ENCODE results near the gene TRIP12. TPM values are rescaled to one million over a fixed set of nuclear protein-coding genes. Genes with fewer than 3 reads are reported as not detected.

TRIP12 gene
- total and polyA plus RNA-seq, 2 experiments from 2014 or later = 21.5 to 133 TPM

GRCh38 chr2:229779650-229780049, 142.2 kb downstream of the TRIP12 start:
- no peak overlapping the region for H3K4me3 Mint-ChIP-seq
- Histone ChIP-seq H3K4me2 (no peak overlapping the region), H3K36me3 (ENCODE audit: insufficient read depth) (no peaks in the 10 kb centered on the region; the same call in 1 of the 2 replicates), H3K4me3 (no peak overlapping the region), H4K20me1 (replicated peaks; ENCODE audit: insufficient read depth) (no peaks in the 10 kb centered on the region), H2AFZ (no peak overlapping the region), H3F3A (replicated peaks; ENCODE audit: low read depth) (no peaks in the 10 kb centered on the region; the same call in 1 of the 2 replicates), H3K27me3 (ENCODE audit: insufficient read depth) (no peaks in the 10 kb centered on the region), H3K9me2 (ENCODE audit: insufficient read depth) (no peaks in the 10 kb centered on the region), H3K4me1 (ENCODE audit: insufficient read depth) (peaks cover 39% of the 10 kb centered on the region), H3K79me2 (replicated peaks; ENCODE audit: insufficient read depth) (no peaks in the 10 kb centered on the region), H3K27ac (ENCODE audit: low read depth) (no peak overlapping the region)
- H3K4me1 Mint-ChIP-seq = peaks cover 57% of the 10 kb centered on the region
- ATAC-seq (no peak), DNase-seq (ENCODE audit: low spot score) (no peak)
- peaks cover 33% of the 10 kb centered on the region for H3K36me3 Mint-ChIP-seq (ENCODE audit: low read depth)
- H3K27ac Mint-ChIP-seq = peak overlapping the region; percentile 52
- H3K27me3 Mint-ChIP-seq (ENCODE audit: insufficient read depth, low read depth, poor library complexity) = peaks cover 2% of the 10 kb centered on the region
- TF ChIP-seq ZNF462 (CRISPR knock-in tag; IDR thresholded peaks at IDR 0.05) (no peak), ZNF331 (CRISPR knock-in tag; IDR thresholded peaks at IDR 0.05; ENCODE audit: low read depth) (no peak), NANOG (IDR thresholded peaks at IDR 0.05; ENCODE audit: borderline replicate concordance) (no peak), POLR2AphosphoS5 (IDR thresholded peaks at IDR 0.05; ENCODE audit: low read depth) (no peak), ETS1 (IDR thresholded peaks at IDR 0.05) (no peak), EZH2phosphoT487 (IDR thresholded peaks at IDR 0.05; ENCODE audit: unreplicated experiment) (no peak), REST (IDR thresholded peaks at IDR 0.05; ENCODE audit: unreplicated experiment) (no peak), CREB1 (CRISPR knock-in tag; IDR thresholded peaks at IDR 0.05; ENCODE audit: low read depth) (no peak), EZH2 (IDR thresholded peaks at IDR 0.05; ENCODE audit: low read depth, unreplicated experiment) (no peak)
- no peaks in the 10 kb centered on the region; the same call in 2 of the 3 replicates for H3K9me3 Mint-ChIP-seq

Measured in GM23338 (cell line).